ENCODE results near the gene NOX5. TPM values are rescaled to one million over a fixed set of nuclear protein-coding genes. Genes with fewer than 3 reads are reported as not detected.

Gene NOX5, protein sequence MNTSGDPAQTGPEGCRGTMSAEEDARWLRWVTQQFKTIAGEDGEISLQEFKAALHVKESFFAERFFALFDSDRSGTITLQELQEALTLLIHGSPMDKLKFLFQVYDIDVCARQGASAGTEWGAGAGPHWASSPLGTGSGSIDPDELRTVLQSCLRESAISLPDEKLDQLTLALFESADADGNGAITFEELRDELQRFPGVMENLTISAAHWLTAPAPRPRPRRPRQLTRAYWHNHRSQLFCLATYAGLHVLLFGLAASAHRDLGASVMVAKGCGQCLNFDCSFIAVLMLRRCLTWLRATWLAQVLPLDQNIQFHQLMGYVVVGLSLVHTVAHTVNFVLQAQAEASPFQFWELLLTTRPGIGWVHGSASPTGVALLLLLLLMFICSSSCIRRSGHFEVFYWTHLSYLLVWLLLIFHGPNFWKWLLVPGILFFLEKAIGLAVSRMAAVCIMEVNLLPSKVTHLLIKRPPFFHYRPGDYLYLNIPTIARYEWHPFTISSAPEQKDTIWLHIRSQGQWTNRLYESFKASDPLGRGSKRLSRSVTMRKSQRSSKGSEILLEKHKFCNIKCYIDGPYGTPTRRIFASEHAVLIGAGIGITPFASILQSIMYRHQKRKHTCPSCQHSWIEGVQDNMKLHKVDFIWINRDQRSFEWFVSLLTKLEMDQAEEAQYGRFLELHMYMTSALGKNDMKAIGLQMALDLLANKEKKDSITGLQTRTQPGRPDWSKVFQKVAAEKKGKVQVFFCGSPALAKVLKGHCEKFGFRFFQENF
- total RNA-seq: under 0.01 and 0.09 TPM in 2 replicates

GRCh38 chr15:69014454-69014853 lies at the start of gene NOX5:
Gene NOX5, plus strand, starts transcription at chr15:69014695. Its CDS starts 41 bp downstream, at chr15:69014736.

Other genes with a start within 250 kb of the NOX5 start
- gene ANP32A, start 193.8 kb upstream of the NOX5 start, total RNA-seq: 24.6 and 35.2 TPM in 2 replicates
- 0.43 and 3.2 TPM in 2 replicates for gene SPESP1, start 84.2 kb upstream of the NOX5 start, total RNA-seq
- 26.8 and 41.7 TPM in 2 replicates for gene GLCE, start 145.9 kb downstream of the NOX5 start, total RNA-seq